ENCODE data around the gene CCL1.

GRCh38 chr17:34383216-34383615, 20.2 kb upstream of the CCL1 start:
- TF ChIP-seq GATA2 (IDR thresholded peaks at IDR 0.05; ENCODE audit: low read depth, low read length) (no peak), GATA3 (IDR thresholded peaks at IDR 0.05; ENCODE audit: low read depth, low read length) (no peak)

Data from SH-SY5Y (cell line).